ENCODE data around the gene SLC22A2. TPM values are rescaled to one million over a fixed set of nuclear protein-coding genes. Genes with fewer than 3 reads are reported as not detected.
"Not testable (repeated sequence)": the region's sequence is repeated elsewhere in the genome, so short reads cannot be mapped to it uniquely, and the experiment has no call there.

Gene SLC22A2
- under 1 TPM in 1 of 2 donors, not detected in 1; 0.18 TPM for polyA plus RNA-seq

- Histone ChIP-seq H3K27ac (ENCODE audit: low read depth in 2 of 2, low read length in 1 of 2) (no peak within 1 kb of the TSS), H3K36me3 (ENCODE audit: control insufficient read depth in 2 of 2, insufficient read depth in 2 of 2, low read length in 1 of 2) (no peaks in the 10 kb centered on the region), H3K9me3 (ENCODE audit: control insufficient read depth in 2 of 2, insufficient read depth in 1 of 2, low read depth in 1 of 2, low read length in 1 of 2) (no peaks in the 10 kb centered on the region), H3K4me3 (ENCODE audit: low read depth in 1 of 2, low read length in 2 of 2) (no peak within 1 kb of the TSS), H3K4me1 (ENCODE audit: control insufficient read depth in 2 of 2, insufficient read depth in 2 of 2, low read length in 1 of 2) (no peaks in the 10 kb centered on the region), H3K27me3 (ENCODE audit: control insufficient read depth in 1 of 2, insufficient read depth in 2 of 2, low read length in 2 of 2) (no peaks in the 10 kb centered on the region)
- 89 to 91% methylated on average over 43 of the region's 43 CpGs for WGBS, 2 donors
Observed at GRCh38 chr6:160258346-160259142, at the start of gene SLC22A2. Gene SLC22A2, minus strand, starts transcription at chr6:160258821. Its CDS starts 64 bp downstream, at chr6:160258757.

- Histone ChIP-seq H3K4me1 (ENCODE audit: control insufficient read depth in 2 of 2, insufficient read depth in 2 of 2, low read length in 1 of 2) (peaks cover 0 to 4% of the 10 kb centered on the region in 2 donors), H3K27ac (ENCODE audit: low read depth in 2 of 2, low read length in 1 of 2) (no peak overlapping the region), H3K9me3 (ENCODE audit: control insufficient read depth in 2 of 2, insufficient read depth in 1 of 2, low read depth in 1 of 2, low read length in 1 of 2) (peaks cover 0 to 5% of the 10 kb centered on the region in 2 donors), H3K4me3 (ENCODE audit: low read depth in 1 of 2, low read length in 2 of 2) (no peak overlapping the region), H3K36me3 (ENCODE audit: control insufficient read depth in 2 of 2, insufficient read depth in 2 of 2, low read length in 1 of 2) (no peaks in the 10 kb centered on the region), H3K27me3 (ENCODE audit: control insufficient read depth in 1 of 2, insufficient read depth in 2 of 2, low read length in 2 of 2) (no peaks in the 10 kb centered on the region)
- WGBS, 2 donors: 50 to 55% methylated on average over 7 of the region's 7 CpGs
Observed at GRCh38 chr6:160305926-160306713, 47.5 kb upstream of the SLC22A2 start.

GRCh38 chr6:160303806-160304205, 45.2 kb upstream of the SLC22A2 start:
- Histone ChIP-seq H3K27me3 (ENCODE audit: control insufficient read depth in 1 of 2, insufficient read depth in 2 of 2, low read length in 2 of 2) (no peaks in the 10 kb centered on the region), H3K27ac (ENCODE audit: low read depth in 2 of 2, low read length in 1 of 2) (no peak overlapping the region), H3K9me3 (ENCODE audit: control insufficient read depth in 2 of 2, insufficient read depth in 1 of 2, low read depth in 1 of 2, low read length in 1 of 2) (no peaks in the 10 kb centered on the region), H3K36me3 (ENCODE audit: control insufficient read depth in 2 of 2, insufficient read depth in 2 of 2, low read length in 1 of 2) (no peaks in the 10 kb centered on the region), H3K4me3 (ENCODE audit: low read depth in 1 of 2, low read length in 2 of 2) (no peak overlapping the region), H3K4me1 (ENCODE audit: control insufficient read depth in 2 of 2, insufficient read depth in 2 of 2, low read length in 1 of 2) (peaks cover 5 to 18% of the 10 kb centered on the region in 2 donors)
- 39 to 45% methylated on average over 2 of the region's 2 CpGs for WGBS, 2 donors

- H3K27ac ChIP-seq (ENCODE audit: low read depth in 2 of 2, low read length in 1 of 2); H3K27me3 ChIP-seq (ENCODE audit: control insufficient read depth in 1 of 2, insufficient read depth in 2 of 2, low read length in 2 of 2); H3K4me3 ChIP-seq (ENCODE audit: low read depth in 1 of 2, low read length in 2 of 2); H3K36me3 ChIP-seq (ENCODE audit: control insufficient read depth in 2 of 2, insufficient read depth in 2 of 2, low read length in 1 of 2); H3K9me3 ChIP-seq (ENCODE audit: control insufficient read depth in 2 of 2, insufficient read depth in 1 of 2, low read depth in 1 of 2, low read length in 1 of 2): not testable (repeated sequence)
- whole genome bisulfite sequencing, 2 donors: 39 to 59% methylated on average over 2 of the region's 2 CpGs
- H3K4me1 ChIP-seq (ENCODE audit: control insufficient read depth in 2 of 2, insufficient read depth in 2 of 2, low read length in 1 of 2): peaks cover 5 to 18% of the 10 kb centered on the region in 2 donors
Observed at GRCh38 chr6:160302431-160303082, 43.9 kb upstream of the SLC22A2 start.

- H3K9me3 ChIP-seq (ENCODE audit: control insufficient read depth in 2 of 2, insufficient read depth in 1 of 2, low read depth in 1 of 2, low read length in 1 of 2): no peaks in the 10 kb centered on the region
- no peak overlapping the region for H3K27ac ChIP-seq (ENCODE audit: low read depth in 2 of 2, low read length in 1 of 2)
- WGBS, 2 donors: 54 to 67% methylated on average over 4 of the region's 4 CpGs
- no peaks in the 10 kb centered on the region for H3K27me3 ChIP-seq (ENCODE audit: control insufficient read depth in 1 of 2, insufficient read depth in 2 of 2, low read length in 2 of 2)
- no peaks in the 10 kb centered on the region for H3K36me3 ChIP-seq (ENCODE audit: control insufficient read depth in 2 of 2, insufficient read depth in 2 of 2, low read length in 1 of 2)
- H3K4me1 ChIP-seq (ENCODE audit: control insufficient read depth in 2 of 2, insufficient read depth in 2 of 2, low read length in 1 of 2): peaks cover 5 to 18% of the 10 kb centered on the region in 2 donors
- no peak overlapping the region for H3K4me3 ChIP-seq (ENCODE audit: low read depth in 1 of 2, low read length in 2 of 2)
Observed at GRCh38 chr6:160301339-160301738, 42.7 kb upstream of the SLC22A2 start.

GRCh38 chr6:160300076-160300695, 41.6 kb upstream of the SLC22A2 start:
- peak overlapping the region in 1 of 2 donors; percentile 23 for H3K4me3 ChIP-seq (ENCODE audit: low read depth in 1 of 2, low read length in 2 of 2)
- 41 to 42% methylated on average over 15 of the region's 15 CpGs for WGBS, 2 donors
- peak overlapping the region; percentile 82 to 92 for H3K27ac ChIP-seq (ENCODE audit: low read depth in 2 of 2, low read length in 1 of 2)
- H3K36me3 ChIP-seq (ENCODE audit: control insufficient read depth in 2 of 2, insufficient read depth in 2 of 2, low read length in 1 of 2): no peaks in the 10 kb centered on the region
- peaks cover 5 to 18% of the 10 kb centered on the region in 2 donors for H3K4me1 ChIP-seq (ENCODE audit: control insufficient read depth in 2 of 2, insufficient read depth in 2 of 2, low read length in 1 of 2)
- H3K27me3 ChIP-seq (ENCODE audit: control insufficient read depth in 1 of 2, insufficient read depth in 2 of 2, low read length in 2 of 2): no peaks in the 10 kb centered on the region
- H3K9me3 ChIP-seq (ENCODE audit: control insufficient read depth in 2 of 2, insufficient read depth in 1 of 2, low read depth in 1 of 2, low read length in 1 of 2): no peaks in the 10 kb centered on the region

- H3K4me3 ChIP-seq (ENCODE audit: low read depth in 1 of 2, low read length in 2 of 2): peak overlapping the region in 1 of 2 donors; percentile 23
- 93 to 95% methylated on average over 11 of the region's 11 CpGs for WGBS, 2 donors
- H3K9me3 ChIP-seq (ENCODE audit: control insufficient read depth in 2 of 2, insufficient read depth in 1 of 2, low read depth in 1 of 2, low read length in 1 of 2): no peaks in the 10 kb centered on the region
- H3K36me3 ChIP-seq (ENCODE audit: control insufficient read depth in 2 of 2, insufficient read depth in 2 of 2, low read length in 1 of 2): no peaks in the 10 kb centered on the region
- H3K27ac ChIP-seq (ENCODE audit: low read depth in 2 of 2, low read length in 1 of 2): peak overlapping the region; percentile 82 to 92
- H3K4me1 ChIP-seq (ENCODE audit: control insufficient read depth in 2 of 2, insufficient read depth in 2 of 2, low read length in 1 of 2): peaks cover 5 to 18% of the 10 kb centered on the region in 2 donors
- no peaks in the 10 kb centered on the region for H3K27me3 ChIP-seq (ENCODE audit: control insufficient read depth in 1 of 2, insufficient read depth in 2 of 2, low read length in 2 of 2)
Observed at GRCh38 chr6:160299559-160299958, 40.9 kb upstream of the SLC22A2 start.

- peaks cover 7 to 14% of the 10 kb centered on the region in 2 donors for H3K4me1 ChIP-seq (ENCODE audit: control insufficient read depth in 2 of 2, insufficient read depth in 2 of 2, low read length in 1 of 2)
- no peak overlapping the region for H3K27ac ChIP-seq (ENCODE audit: low read depth in 2 of 2, low read length in 1 of 2)
- WGBS, 2 donors: 75 to 85% methylated on average over 8 of the region's 8 CpGs
- no peak overlapping the region for H3K4me3 ChIP-seq (ENCODE audit: low read depth in 1 of 2, low read length in 2 of 2)
- H3K36me3 ChIP-seq (ENCODE audit: control insufficient read depth in 2 of 2, insufficient read depth in 2 of 2, low read length in 1 of 2): no peaks in the 10 kb centered on the region
- no peaks in the 10 kb centered on the region for H3K9me3 ChIP-seq (ENCODE audit: control insufficient read depth in 2 of 2, insufficient read depth in 1 of 2, low read depth in 1 of 2, low read length in 1 of 2)
- H3K27me3 ChIP-seq (ENCODE audit: control insufficient read depth in 1 of 2, insufficient read depth in 2 of 2, low read length in 2 of 2): no peaks in the 10 kb centered on the region
Observed at GRCh38 chr6:160298121-160298520, 39.5 kb upstream of the SLC22A2 start.

- H3K9me3 ChIP-seq (ENCODE audit: control insufficient read depth in 2 of 2, insufficient read depth in 1 of 2, low read depth in 1 of 2, low read length in 1 of 2): no peaks in the 10 kb centered on the region
- no peaks in the 10 kb centered on the region for H3K27me3 ChIP-seq (ENCODE audit: control insufficient read depth in 1 of 2, insufficient read depth in 2 of 2, low read length in 2 of 2)
- no peak overlapping the region for H3K4me3 ChIP-seq (ENCODE audit: low read depth in 1 of 2, low read length in 2 of 2)
- 71 to 80% methylated on average over 6 of the region's 6 CpGs for WGBS, 2 donors
- H3K4me1 ChIP-seq (ENCODE audit: control insufficient read depth in 2 of 2, insufficient read depth in 2 of 2, low read length in 1 of 2): peaks cover 7 to 14% of the 10 kb centered on the region in 2 donors
- no peak overlapping the region for H3K27ac ChIP-seq (ENCODE audit: low read depth in 2 of 2, low read length in 1 of 2)
- no peaks in the 10 kb centered on the region for H3K36me3 ChIP-seq (ENCODE audit: control insufficient read depth in 2 of 2, insufficient read depth in 2 of 2, low read length in 1 of 2)
Observed at GRCh38 chr6:160297310-160297709, 38.7 kb upstream of the SLC22A2 start.

Measured in esophagus (tissue), 2 donors.